HG03558 (cell line): ENCODE data around the gene PARP1.
"Not testable (repeated sequence)": the region's sequence is repeated elsewhere in the genome, so short reads cannot be mapped to it uniquely, and the experiment has no call there.

Experiments
- ATAC-seq: cut with Tn5 transposase; IDR thresholded peaks from one replicate; pipeline ENCODE4 v1.9.1; 2021; ENCODE audit warnings: moderate number of reproducible peaks; ENCODE audit not compliant: unreplicated experiment; ENCODE audit errors: extremely low read depth

The PARP1 gene

DNA sequence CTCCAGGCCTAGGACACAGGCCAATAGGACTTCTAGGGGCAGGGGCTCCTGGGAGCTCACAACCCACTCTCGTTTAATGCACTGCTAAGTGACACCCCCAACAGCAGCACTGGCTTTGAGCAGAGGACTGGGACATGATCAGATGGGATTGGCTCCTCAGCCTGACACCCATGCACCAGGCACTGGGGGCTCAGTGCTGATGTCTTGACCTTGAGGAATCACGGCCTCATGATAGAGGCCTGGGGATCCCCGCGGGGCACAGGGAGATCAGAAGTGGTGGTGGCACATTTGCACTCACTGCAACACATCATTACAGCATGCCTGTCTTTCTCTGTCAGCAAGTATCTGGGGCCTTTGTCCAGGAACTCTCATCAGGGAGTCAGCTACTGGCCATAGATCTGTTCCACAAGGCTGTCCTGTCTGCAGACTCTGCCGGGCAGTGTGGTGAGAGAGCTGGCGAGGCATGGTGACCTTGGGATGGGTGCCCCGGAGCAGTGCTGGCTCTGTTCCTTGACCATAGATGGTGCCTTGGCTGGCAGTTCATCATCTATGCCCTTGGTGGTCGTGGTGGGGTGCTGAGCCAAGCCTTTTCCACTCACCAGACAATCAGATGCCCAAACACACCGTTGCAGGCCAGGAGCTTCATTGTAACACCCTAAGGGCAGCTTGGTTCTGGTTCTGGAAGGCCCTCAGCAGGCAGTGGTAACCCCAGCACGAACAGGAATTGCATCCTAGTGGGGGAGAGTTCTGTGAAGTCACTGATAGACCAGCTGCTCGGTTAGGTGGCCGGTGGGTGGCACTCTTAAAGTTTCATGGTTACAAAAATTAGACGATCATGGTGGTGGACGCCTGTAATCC is 22.2 kb upstream of the PARP1 start:
- ATAC-seq, result no peak

GRCh38 chr1:226428791-226429461 is 21.0 kb upstream of the PARP1 start:
- no peak for ATAC-seq

- ATAC-seq, result no peak
These were observed 20.5 kb upstream of the PARP1 start for GRCh38 chr1:226428348-226428747.

- no peak for ATAC-seq
These were observed 19.2 kb upstream of the PARP1 start for GRCh38 chr1:226427131-226427530.

DNA sequence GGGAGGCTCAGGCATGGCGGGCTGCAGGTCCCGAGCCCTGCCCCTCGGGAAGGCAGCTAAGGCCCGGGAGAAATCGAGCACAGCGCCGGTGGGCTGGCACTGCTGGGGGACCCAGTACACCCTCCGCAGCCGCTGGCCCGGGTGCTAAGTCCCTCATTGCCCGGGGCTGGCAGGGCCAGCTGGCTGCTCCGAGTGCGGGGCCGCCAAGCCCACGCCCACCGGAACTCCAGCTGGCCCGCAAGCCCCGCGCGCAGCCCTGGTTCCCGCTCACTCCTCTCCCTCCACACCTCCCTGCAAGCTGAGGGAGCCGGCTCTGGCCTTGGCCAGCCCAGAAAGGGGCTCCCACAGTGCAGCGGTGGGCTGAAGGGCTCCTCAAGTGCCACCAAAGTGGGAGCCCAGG is 18.5 kb upstream of the PARP1 start:
- not testable (repeated sequence) for ATAC-seq

DNA sequence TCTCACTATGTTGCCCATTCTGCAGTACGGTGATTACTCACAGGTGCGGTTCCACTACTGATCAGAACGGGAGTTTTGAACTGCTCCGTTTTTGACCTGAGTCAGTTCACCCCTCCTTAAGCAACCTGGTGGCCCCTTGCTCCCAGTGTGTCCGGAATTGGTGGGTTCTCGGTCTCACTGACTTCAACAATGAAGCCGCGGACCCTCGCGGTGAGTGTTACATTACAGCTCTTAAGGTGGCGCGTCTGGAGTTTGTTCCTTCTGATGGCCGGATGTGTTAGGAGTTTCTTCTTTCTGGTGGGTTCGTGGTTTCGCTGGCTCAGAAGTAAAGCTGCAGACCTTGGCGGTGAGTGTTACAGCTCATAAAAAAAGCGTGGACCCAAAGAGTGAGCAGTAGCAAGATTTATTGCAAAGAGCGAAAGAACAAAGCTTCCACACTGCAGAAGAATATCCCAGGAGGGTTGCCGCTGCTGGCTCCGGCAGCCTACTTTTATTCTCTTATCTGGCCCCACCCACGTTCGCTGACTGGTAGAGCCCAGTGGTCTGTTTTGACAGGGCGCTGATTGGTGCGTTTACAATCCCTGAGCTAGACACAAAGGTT is 17.6 kb upstream of the PARP1 start:
- ATAC-seq, result no peak

- no peak for ATAC-seq
These were observed 17.1 kb upstream of the PARP1 start for GRCh38 chr1:226425004-226425378.

GRCh38 chr1:226424221-226425003 is 16.5 kb upstream of the PARP1 start:
- no peak for ATAC-seq

DNA sequence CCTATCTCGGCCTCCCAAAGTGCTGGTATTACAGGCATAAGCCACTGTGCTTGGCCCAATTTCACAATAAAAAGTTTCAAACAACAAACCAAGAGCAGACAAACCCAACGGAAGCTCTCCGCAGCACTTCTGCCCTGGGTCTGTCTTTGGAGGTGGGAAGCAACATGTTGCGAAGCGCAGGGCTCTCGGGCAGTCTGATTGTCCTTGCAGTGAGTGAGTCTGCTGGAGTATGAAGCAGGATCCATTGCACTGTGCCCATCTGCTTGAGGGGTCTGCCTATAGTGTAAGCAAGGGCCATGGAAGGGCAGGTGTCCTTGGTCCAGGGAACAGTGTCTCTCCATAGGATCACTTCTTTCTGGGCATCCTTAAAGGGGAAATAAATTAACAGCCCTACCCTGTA is 14.6 kb upstream of the PARP1 start:
- ATAC-seq, result no peak

GRCh38 chr1:226420897-226421296 is 13.0 kb upstream of the PARP1 start:
- ATAC-seq, result no peak

DNA sequence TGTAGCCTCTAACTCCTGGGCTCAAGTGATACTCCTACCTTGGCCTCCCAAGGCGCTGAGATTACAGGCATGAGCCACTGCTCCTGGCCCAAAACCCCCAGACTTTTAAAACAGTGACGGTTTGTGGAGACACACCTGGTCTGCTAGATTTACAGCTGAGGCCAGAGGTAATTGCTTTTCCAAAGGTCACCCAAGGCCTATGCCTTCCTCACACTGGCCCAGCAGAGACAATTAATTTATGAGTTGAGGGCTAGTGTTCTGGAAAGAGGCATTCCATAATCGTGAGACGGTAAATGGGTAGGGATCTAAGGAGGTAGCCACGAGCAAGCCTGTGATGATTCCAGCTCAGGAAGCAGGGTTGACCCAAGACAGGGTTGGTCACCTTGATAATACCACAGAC is 12.4 kb upstream of the PARP1 start:
- no peak for ATAC-seq

DNA sequence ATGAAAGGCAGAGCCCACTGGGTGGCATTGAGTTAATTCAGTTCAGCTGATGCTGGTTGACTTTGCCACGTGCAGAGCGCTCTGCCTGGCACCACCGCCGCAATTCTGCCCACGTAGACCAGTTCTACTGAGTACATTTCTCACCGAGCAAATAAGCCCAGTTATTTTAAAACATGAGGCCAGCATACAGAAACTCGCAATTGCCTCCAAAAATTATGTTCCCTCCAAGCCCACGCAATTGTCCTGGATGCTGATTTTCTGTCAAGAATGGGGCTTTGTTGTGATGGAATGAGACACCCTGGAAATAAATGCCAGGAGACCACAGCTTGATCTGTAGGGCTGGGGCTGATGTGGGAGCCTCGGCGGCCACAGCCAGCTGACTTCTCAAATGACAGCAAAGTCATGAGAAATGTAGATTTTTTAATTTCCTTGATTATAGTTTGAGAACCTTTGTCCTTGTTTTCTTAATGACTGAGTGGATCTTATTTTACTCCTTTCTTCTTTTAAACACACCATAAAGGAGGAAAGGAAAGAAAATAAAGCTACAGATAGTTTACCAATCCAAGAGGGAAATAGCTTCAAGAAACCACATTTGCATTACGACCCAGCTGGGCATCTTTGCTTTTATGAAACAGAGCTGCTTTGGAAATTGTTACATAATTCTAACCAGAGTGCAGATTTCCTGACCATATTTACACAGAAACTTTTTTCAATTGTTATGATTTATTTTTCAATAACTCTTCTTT is 11.6 kb upstream of the PARP1 start:
- no peak for ATAC-seq

- ATAC-seq, result no peak
These were observed 10.1 kb upstream of the PARP1 start for GRCh38 chr1:226417830-226418546.

DNA sequence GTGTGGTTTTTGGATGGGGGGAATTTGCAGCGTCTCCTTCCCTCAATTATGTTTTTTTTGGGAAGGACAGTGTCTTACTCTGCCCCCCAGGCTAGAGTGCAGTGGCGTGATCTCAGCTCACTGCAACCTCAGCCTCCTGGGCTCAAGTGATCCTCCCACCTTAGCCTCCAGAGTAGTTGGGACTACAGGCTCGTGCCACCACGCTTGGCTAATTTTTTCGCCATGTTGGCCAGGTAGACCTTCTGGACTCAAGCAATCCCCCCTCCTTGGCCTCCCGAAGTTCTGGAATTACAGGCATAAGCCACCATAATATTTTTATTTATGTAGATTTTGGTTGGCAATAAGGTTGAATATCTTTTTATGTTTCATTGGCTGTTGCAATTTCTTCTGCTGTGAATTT is 9.5 kb upstream of the PARP1 start:
- no peak for ATAC-seq

GRCh38 chr1:226414098-226414698 is 6.3 kb upstream of the PARP1 start:
- no peak for ATAC-seq

GRCh38 chr1:226411619-226412018 is 3.7 kb upstream of the PARP1 start:
- ATAC-seq, result no peak

GRCh38 chr1:226410958-226411357 is 3.1 kb upstream of the PARP1 start:
- ATAC-seq, result no peak

DNA sequence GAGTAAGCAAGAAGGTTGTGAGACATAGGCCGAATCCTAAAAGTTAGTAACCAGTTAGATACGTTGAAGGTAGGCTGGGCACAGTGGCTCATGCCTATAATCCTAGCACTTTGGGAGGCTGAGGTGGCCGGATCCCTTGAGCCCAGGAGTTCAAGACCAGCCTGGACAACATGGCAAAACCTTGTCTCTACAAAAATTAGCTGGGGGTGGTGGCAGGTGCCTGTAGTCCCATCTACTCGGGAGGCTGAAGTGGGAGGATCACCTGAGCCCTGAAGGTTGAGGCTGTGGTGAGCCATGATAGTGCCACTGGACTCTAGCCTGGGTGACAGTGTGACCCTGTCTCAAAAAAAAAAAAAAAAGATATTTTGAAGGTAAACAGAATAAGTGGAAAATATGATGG is 1.5 kb upstream of the PARP1 start:
- ATAC-seq, result no peak
